B cell (primary cell): Measurements from ENCODE around the gene DEF6.

Source experiments
- EZH2 ChIP-seq: IDR thresholded peaks from 2 replicates; pipeline ENCODE4 v1.6.1; 2012; ENCODE audit warnings: borderline replicate concordance, low read depth, mild to moderate bottlenecking, moderate library complexity, low read length; ENCODE audit not compliant: insufficient read depth, poor library complexity, severe bottlenecking
- TF ChIP-seq, protein P1 (sequence below): fragments of 200-600 bp; IDR thresholded peaks from one replicate; pipeline ENCODE4 v1.8.0; 2022; ENCODE audit warnings: antibody characterized with exemption, mild to moderate bottlenecking

DNA sequence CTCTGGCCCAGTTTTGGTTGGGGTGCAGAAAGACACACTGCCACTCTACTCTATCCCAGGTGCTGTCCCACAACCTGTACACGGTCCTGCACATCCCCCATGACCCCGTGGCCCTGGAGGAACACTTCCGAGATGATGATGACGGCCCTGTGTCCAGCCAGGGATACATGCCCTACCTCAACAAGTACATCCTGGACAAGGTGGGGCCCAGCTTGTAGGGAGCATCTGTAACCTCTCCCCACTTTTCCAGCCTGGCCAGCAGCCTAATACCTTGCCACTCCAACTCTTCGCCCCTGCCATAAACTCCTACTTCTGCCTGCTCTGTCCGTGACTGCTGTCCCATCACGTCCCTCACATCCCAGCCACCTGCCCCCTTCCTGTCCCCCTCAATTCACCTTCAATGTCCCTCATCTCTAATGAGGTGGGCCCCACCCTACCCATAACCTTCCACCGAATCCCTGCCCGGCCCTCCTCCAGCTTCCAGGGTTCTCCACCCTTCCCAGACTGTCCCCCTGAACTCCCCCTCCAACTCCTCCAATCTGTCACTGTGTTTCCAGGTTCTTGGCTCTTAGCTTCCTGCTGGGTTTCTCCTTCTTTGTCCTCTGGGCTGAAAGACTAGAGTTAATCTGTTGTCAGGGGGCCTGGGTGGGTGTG lies 12.1 kb downstream of the DEF6 start:
- TF ChIP-seq, protein P1, sequence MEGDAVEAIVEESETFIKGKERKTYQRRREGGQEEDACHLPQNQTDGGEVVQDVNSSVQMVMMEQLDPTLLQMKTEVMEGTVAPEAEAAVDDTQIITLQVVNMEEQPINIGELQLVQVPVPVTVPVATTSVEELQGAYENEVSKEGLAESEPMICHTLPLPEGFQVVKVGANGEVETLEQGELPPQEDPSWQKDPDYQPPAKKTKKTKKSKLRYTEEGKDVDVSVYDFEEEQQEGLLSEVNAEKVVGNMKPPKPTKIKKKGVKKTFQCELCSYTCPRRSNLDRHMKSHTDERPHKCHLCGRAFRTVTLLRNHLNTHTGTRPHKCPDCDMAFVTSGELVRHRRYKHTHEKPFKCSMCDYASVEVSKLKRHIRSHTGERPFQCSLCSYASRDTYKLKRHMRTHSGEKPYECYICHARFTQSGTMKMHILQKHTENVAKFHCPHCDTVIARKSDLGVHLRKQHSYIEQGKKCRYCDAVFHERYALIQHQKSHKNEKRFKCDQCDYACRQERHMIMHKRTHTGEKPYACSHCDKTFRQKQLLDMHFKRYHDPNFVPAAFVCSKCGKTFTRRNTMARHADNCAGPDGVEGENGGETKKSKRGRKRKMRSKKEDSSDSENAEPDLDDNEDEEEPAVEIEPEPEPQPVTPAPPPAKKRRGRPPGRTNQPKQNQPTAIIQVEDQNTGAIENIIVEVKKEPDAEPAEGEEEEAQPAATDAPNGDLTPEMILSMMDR: no peak
- no peak for TF ChIP-seq EZH2
